NOMO-1 treated with dmso at 0.1 percent for 144 hours (cell line): ENCODE measurements around the gene MKNK1.

Experiments
- DNase-seq: peaks from one replicate; lab custom pipeline; 2025; ENCODE audit not compliant: unreplicated experiment; lab: John Stamatoyannopoulos, UW

The MKNK1 gene

DNA sequence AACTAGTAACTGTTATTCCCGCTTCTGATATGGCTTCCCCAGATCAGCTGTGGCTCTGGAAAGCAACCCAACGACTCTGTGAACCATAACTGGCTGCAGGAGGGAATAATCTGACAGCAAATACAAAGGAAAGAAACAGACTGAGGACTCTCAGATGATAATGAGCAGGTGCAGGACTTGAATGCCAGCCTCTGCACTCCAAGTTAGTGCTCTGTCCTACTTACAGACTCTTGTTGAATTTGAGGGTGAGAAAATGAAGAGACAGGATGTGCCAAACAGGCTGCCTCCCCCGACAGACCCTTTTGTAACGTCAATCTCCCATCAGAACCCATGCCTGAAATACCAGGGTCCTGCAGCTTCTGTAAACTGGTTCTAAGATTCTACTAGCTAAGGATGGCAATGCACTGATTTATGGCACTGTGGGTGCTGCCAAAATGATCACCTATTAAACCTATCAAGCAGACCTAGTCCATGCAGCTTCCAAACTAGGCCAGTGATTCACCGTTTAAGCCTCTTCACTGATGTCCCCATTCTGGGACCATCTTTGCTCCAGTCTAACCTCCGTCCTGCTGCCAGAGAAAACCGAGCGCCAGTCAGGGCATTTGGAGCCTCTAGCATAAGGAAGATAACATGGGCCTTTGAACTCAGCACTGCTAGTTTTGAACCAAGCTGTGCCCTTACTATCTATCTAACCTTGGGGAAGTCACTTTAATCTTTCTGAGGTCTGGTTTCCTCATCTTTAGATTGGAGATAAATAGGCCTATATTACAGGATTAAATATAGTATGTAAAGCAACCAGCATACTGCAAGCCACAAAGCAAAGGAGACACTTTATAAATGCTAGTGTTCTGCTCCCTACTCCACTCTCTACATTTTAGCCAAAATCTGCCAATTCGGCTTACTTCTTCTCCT is 4.8 kb downstream of the MKNK1 start:
- no peak for DNase-seq

- no peak for DNase-seq
These were observed 7.2 kb downstream of the MKNK1 start for GRCh38 chr1:46596846-46597245.

GRCh38 chr1:46596036-46596435 is 8.0 kb downstream of the MKNK1 start:
- DNase-seq, result no peak

- peak; percentile 46 for DNase-seq
These were observed 8.9 kb downstream of the MKNK1 start for GRCh38 chr1:46595127-46595526.

DNA sequence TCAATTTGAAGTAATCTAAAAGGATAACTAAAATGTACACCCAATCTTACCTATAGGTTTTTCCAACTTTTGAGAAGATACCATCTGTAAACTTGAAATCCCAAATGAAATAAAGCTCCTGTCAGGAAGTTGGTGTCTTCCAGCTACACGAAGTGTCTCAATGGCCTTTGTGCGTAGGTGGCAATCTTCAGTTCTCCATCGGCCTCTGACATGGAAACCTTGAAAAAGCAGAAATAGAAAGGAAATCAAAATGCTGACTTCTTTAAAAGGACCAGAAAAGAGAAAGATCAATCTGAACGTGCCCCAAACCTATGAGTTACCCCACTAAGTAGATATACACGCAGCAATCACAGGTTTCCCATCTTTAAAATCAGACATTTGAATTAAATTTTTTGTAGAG is 10.0 kb downstream of the MKNK1 start:
- no peak for DNase-seq

GRCh38 chr1:46592823-46593222 is 11.2 kb downstream of the MKNK1 start:
- DNase-seq, result no peak

GRCh38 chr1:46589529-46589928 is 14.5 kb downstream of the MKNK1 start:
- DNase-seq, result no peak

GRCh38 chr1:46587069-46587468 is 17.0 kb downstream of the MKNK1 start:
- DNase-seq, result peak; percentile 78

DNA sequence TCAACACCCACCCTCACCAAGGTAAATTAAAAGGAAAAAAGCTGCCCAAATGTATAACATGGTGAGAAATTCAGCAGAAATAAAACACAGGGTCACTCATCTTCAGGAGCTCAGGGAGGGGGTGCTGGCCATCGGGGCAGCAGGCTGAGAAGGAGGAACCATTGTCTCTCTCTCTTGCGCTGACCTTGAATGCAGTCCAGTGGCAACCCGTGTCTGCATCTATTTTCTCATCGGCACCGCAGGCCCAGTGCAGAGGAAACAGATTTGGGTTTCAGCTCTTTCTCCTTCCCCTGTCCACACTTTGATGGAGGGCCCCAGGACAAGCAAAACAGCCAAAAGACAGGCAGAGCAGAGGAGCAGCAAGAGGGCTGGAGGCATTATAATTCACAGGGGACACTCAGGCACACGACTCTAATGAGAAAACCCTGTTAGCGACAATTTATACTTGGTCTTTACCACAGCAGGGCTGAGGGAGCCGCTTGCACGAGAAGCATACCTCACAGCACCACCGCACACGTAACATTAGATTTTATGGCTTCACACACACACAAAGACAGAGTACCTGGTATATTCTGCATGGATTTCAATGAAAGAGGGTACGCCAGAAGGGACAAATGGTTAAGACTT is 18.6 kb downstream of the MKNK1 start:
- no peak for DNase-seq

- no peak for DNase-seq
These were observed 20.6 kb downstream of the MKNK1 start for GRCh38 chr1:46583494-46583893.

DNA sequence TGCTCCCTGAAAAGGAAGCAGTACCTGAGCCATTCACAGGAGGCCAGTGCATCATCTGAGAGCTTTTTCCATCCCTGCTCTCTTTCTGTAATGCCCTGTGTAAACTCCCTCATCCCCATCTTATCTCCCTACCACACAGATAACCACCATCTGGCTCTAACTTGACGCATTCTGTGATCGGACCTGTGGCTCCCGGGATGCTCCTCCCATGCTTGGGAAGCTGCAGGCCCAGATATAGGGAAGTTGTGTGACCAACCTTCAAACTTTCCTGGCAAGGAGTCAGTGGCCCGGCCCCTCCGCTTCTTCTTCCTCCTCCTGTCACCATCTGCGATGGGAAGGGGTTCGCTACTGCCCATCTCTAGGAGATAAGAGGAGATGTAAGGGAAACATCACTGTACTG is 21.1 kb downstream of the MKNK1 start:
- no peak for DNase-seq

DNA sequence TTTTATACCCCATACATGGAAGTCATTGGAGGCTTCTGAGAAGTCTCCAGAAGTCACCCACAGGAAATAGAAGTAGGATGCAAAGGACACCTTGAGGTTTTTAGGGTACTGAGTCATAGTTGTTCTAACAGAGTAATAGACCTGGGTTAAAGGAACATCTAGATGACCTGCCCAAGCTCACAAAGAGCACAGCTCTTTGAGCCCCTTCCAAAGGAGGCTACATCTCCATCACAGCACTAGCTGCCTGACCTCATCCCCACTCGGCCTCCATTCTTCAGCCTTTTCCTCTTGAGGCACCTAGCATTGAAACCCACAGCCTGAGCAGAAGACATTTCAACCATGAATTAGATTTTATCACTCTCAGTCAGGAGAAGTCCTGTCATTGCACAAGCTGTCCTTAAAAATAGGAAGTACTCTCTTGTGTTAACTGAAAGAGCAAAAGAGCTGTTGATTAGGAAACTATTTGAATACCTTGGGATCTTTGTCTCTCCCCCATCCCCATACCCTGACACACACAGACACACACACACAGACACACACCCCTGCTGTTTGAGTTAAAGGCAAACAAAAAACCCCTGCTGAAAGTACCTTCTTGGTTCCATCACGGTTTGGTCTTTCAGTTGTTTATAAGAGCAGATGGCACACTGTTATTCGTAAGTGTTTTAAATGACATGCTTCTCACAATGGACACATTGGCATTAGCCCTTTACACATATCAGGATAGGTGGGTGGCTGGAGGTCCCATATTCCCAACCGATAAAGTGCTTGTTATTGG is 22.2 kb downstream of the MKNK1 start:
- DNase-seq, result peak; percentile 81

DNA sequence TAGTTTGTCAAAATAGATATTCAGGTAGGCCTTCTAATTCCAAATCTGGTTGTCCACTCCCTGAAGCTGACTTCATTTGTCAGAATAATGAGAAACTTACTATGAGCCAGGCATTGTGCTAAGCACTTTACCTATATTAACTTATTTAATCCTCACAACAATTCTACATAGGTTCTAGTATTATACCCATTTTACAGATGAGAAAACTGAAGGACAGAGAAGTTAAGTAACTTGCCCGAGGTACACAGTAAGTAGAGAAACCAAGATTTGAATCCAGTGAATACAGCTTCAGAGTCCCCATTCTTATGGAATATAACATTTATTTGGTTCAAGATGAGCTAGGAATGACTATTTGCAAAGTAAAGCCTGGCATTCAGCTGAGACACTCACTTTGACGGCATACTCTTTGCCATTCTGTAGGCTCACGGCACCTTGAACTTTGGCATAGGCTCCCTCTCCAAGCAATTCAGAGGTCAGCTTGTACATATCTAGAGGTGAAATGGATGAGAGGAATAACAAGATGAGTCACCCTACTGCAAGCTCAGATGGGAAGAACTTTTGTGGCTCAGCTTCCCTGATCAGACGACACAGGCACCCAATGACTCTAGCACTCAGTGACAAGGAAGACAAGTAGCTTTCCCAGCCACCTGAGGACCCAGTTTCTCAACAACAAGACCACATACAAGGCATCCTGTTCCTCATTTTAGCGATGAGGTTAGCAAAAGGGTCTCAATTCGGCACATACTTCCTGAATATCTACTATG is 23.7 kb downstream of the MKNK1 start:
- DNase-seq, result peak; percentile 66

- DNase-seq, result no peak
These were observed 26.4 kb downstream of the MKNK1 start for GRCh38 chr1:46577671-46578070.

GRCh38 chr1:46576596-46576995 is 27.5 kb downstream of the MKNK1 start:
- DNase-seq, result no peak

DNA sequence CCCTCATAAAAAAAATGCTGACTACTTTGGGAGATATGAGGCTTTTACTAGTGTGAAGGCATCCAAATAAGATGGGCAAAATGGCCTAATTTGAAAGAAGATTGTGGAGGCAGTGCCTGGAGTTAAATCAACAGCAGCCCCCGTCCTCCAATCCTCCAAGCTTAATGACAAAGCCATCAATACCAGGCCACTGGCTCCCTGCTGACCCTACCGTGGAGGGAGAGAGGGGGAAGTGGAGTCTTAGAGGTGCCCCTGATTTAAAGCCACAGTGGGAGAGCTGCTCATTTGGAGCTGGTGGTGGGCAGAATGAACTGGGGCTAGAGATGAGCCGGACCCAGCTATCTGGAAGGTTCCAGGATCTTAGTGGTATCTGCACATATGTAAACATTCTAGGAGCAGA is 28.3 kb downstream of the MKNK1 start:
- no peak for DNase-seq

GRCh38 chr1:46575300-46575699 is 28.8 kb downstream of the MKNK1 start:
- no peak for DNase-seq

- DNase-seq, result no peak
These were observed 32.3 kb downstream of the MKNK1 start for GRCh38 chr1:46571691-46572225.

- no peak for DNase-seq
These were observed 34.0 kb downstream of the MKNK1 start for GRCh38 chr1:46569884-46570725.

DNA sequence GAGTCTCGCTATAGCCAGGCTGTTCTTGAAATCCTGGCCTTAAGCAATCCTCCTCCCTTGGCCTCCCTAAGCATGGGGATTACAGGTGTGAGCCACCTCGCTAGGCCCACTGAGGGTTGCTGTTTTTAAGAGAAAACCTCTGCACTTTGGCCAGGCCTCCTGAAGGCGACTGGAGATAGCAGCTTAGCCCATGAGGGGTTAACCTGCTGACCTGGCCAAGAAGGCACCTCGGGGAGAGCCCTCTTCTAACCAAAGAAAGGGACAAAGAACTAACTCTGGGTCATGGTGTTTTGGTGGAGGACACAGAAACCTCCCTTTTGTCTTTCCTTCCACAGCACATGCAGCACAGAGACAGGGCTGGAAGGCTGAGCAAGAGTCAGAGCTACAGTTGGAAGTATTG is 35.0 kb downstream of the MKNK1 start:
- no peak for DNase-seq
